Fibroblast of peridontal ligament (primary cell): ENCODE measurements around the gene CALN1.
"Not testable (repeated sequence)": the region's sequence is repeated elsewhere in the genome, so short reads cannot be mapped to it uniquely, and the experiment has no call there.

ENCODE experiments used
- DNase-seq: peaks from one replicate; pipeline ENCODE4 v3.0.0-alpha.2; 2010; ENCODE audit errors: extremely low read depth

CALN1 gene

DNA sequence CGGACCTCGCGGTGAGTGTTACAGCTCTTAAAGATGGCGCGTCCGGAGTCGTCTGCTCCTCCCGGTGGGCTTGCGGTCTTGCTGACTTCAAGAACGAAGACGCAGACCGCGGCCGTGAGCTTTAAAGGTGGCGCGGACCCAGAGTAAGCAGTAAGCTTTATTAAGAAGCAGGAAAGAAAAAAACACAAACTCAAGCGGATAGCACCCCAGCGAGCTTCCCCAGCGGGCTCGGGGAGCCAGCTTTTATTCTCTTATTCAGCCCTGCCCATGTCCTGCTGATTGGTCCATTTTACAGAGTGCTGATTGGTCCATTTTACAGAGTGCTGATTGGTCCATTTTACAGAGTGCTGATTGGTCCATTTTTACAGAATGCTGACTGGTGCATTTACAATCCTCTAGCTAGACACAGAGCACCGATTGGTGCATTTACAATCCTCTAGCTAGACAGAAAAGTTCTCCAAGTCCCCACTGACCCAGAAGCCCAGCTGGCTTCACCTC, at the start of gene CALN1:
TSS of gene CALN1 (minus strand) at position 218 of the 498 bp plus-strand sequence.
- not testable (repeated sequence) for DNase-seq

DNA sequence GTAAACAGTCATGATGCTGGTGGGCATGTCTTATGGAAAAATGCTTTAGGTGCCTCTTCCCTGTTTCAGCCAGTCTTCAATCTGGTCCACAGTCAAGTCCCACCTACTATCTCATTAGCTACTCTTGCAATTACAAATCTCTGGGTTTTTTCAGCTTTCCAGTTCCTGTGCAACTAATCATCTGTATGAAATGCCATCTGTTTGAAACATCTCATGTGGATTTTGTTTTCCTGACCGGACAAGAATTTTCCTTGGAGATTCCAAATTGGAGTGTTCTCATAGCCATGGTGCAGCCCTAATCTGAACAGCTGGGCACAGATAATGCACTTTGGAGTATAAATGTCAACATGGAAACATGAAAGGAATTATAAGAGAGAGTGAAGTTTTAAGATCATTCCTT, 41.3 kb upstream of the CALN1 start:
- DNase-seq: no peak

DNA sequence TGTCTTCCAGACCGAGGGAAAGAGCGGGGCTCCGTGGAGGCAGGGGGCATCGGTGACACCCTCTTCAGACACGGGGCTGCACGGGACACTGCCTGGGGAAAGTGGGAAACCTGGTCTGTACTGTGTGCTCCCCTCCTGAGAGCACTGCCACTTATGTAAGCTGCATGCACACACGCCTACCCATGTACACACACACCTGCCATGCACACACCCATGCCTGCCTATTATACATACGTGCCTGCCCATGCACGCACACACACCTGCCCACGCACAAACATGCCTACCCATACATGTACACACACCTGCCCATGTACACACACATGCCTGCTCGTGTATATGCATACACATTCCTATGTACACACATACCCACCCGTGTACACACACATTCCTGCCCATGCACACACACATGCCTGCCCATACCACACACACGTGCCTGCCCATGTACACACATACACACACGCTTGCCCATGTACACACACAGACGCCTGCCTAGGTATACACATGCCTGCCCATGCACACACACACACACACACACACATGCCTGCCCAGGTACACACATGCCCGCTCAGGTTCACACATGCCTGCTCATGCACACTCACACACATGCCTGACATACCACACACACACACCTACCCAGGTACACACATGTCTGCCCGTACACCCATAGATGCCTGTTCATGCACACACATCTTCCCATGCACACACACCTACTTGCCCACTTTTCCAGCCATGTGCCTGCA, 35.5 kb upstream of the CALN1 start:
- DNase-seq: no peak

DNA sequence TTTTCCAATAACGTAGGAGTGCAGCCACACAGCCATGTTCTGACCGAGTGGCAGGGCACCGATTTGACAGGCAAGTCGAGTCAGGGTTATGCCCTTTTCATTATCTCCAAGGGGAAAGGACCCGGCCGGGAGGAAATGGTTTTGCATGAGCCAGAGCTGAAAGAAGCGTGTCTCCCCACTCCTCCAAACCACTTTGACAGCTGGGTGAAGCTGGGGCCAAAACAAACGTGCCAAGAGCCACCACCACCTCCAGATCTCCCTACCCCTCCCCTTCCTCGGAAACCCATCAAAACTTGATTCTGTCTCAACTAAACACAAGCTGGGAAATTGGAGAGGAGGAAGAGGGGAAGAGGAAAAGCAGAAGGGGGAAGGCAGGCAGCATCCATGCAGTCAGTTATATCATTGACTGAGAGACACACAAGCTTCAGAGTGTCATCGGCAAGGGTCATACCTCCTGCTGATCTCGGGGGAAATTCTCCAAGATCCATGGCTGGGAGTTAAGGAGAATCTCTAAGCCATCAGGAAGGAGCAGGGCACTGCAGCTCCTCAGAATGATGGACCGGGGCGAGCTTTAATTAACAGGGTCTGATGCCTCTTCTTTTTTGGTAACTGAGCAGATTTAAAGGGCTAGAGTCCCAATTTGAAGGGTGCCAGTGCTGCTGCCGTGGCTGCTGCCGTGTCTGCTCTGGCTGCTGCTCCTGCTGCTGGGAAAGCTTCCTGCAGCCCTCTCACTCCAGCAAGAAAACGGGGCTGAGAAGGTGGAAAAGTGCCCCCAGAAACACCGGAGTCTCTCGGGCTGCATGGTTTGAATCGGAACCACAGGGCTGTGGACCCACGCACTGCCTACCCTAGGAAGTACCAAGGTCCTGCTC, 34.7 kb upstream of the CALN1 start:
- DNase-seq: no peak

DNA sequence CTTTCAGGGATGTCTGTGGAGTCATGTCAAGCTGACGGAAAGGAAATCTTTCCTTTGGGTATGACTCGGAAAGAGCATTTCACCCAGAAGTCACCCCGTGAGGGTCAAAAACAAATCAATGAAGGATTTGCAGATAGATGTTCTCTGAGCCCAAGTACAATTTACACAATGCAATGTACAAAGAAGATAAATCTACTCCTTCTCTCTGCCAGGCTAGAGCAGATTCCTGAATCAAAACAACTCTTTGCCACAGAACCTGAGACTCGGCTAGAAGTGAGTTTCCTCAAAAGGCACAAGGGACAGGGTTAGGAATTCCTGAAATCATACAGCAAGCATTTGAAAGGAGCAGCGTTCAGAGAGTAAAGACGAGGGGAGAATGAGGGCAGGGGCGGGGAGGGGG, 34.0 kb upstream of the CALN1 start:
- no peak for DNase-seq

DNA sequence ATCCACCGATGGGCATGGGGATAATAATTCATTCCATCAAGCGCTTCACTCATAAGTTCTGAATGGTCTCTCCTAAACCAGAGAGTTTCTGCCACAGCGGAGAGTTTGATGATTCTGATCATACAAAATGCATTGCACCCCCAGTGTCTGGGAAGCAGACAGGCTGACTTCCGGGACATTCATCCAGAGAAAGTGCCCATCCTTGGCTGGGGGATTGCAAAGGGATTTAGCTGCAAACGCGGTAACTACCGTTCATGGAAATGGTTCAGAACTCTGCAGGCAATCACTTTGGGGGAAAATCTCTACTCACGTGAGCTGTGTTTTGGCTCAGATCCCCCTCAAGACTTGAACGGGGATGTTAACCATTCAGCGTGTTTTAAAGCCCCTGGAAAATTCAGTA, 33.4 kb upstream of the CALN1 start:
- DNase-seq: no peak

DNA sequence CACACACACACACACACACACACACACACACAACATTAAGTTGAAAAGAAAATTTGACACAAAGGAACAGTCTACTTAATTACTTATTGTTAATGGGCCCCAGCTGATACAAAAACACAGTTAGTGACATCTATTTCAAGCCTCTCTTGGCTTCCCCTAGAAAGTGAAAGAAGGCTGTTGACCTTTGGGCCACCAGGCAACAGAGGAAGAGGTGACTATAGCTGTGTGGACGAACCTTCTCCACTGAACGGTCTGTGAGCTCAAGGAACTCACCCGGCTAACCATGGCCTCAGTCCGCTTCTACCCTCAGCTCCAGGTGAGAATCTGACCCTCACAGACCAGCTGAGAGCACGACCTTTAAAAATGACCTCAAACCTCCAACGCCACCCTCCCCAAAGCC, 32.9 kb upstream of the CALN1 start:
- DNase-seq: no peak

DNA sequence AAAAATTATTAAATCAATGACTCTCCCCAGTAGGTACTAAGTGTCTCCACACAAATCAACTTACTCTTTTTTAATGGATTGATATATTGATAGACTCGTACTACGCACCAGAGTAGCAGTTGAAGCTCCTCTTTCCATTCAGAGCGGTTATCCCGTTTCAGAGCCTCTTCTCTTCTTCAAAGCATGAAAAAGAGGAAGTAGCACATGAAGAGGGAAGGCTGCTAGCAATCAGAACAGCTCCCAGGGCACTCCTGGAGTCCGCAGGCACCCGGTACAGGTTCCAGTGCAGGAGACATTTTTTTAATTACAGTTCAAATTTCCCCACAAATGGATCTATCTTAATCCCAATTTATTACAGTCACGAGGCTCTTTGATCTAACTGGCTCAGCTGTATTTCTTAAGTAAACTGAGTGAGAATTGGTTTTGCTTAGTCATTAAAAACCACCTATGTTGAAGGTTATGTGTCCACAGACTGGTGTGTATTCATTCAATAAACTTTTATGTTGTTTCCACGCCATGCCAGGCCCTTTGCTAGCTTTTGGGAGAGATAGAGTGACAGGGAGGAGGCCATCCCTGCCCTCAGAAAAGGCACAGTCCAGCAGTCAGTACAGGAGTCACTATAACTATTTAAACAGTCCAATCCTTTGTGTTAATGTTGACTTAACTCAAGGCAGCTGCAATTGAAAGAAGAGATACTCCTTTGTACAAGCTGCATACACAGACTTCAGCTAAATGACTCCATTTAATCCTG, 32.1 kb upstream of the CALN1 start:
- no peak for DNase-seq

DNA sequence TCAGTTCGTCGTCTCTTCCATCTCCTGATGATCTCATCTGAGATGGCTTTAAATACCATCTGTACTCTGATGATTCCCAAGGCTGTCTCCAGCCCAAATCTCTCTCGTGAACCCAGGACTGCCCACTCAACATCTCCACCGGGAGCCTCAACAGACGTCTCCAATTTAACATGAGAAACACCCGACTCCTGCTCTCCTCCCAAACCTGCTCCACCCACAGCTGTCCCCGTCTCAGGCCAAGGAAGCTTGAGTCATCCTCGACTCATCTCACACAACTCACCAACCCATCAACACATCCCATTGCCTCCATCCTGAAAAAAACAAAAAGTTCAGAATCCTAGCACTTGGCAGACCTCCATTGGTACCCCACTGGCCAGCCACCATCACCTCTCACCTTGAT, 29.7 kb upstream of the CALN1 start:
- DNase-seq: no peak

DNA sequence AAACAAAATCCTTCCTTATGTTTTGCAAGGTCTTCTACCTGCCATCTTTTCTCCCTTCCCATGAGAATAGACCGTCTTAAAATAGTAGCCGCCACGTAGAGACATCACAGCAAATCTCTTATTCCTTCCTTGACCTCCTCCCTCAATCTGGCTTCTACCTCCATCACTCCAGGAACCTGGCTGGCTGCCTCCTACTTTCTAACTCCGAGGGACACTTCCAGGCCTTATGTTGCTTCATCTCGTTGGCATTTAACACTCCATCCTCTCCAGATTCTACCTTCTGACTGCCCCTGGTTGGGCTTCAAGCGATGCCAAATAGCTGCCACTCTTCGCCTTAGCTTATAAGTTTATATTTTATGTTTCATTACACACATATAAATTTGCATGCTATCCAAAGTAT, 26.4 kb upstream of the CALN1 start:
- DNase-seq: no peak

DNA sequence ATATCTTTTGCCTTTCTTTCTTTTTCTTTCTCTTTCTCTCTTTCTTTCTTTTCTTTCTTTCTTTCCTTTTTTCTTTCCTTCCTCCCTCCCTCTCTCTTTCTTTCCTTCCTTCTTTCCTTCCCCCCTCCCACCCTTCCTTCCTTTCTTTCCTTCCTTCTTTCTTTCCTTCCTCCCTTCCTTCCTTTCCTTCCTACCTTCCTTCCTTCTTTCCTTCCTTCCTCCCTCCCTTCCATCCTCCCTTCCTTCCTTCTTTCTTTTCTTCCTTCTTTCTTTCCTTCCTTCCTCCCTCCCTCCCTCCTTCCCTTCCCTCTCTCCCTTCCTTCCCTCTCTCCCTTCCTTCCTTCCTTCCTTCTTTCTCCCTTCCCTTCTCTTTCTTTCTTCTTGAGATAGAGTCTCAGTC, 25.5 kb upstream of the CALN1 start:
- DNase-seq: no peak

DNA sequence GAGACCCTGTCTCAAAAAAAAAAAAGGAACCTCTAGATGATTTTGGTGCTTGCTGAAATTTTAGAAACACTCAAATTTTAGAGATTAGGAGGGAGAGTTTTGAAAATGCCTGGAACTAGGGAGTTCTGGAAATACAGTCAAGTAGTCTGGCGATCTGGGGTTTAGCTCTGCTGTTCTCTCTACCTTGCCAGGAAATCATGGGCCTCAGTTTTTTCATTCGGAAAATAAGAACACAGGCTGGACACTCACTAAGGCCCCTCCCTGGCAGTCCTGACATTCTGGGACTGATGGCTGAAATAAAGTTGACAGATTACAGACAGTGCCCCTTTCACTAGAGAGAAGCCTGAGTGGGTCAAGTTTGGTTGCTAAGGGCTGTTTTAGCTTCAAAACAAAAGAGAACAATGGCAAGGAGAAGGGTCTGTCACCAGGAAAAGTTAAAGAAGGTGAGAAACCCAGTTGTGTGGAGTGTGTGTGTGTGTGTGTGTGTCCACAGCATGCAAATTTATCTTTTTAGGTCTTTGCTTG, 25.0 kb upstream of the CALN1 start:
- no peak for DNase-seq

DNA sequence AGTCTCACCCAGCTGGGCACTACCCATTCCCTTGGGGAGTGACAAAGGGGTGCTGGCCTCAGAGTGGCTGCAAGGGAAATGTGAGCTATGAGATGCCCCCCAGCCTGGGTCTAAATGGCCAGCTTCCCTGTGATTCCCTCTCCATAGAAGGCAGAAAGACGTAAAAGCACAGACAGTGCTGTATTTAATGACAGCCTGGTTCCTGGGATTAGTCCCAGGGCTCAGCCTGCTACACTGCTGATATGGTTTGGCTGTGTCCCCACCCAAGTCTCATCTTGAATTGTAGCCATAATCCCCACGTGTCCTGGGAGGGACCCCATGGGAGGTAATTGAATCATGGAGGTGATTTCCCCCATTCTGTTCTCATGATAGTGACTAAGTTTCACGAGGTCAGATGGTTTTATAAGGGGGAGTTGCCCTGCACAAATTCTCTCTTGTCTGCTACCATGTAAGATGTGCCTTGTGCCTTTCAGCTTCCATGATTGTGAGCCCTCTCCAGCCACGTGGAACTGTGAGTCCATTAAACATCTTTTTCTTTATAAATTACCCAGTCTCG, 23.9 kb upstream of the CALN1 start:
- no peak for DNase-seq

DNA sequence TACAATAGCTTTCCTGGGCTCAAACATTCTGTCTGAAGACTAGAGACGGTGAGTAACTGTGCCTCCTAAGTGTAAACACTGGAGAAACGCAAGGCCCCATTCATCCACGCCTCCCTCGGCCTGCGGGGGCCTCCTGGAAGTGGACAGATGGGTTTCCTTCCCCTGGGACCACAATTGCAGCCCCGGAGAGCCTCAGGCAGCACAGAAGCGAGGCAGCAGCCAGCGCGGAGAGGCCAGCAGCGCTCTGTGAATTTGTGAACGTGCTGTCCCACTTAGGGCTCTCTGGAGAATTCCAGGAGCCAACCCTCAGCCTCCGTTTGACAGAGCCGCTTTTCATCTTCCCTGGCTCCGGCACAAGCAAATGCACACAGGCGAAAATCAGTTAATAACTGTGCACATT, 23.2 kb upstream of the CALN1 start:
- DNase-seq: no peak

DNA sequence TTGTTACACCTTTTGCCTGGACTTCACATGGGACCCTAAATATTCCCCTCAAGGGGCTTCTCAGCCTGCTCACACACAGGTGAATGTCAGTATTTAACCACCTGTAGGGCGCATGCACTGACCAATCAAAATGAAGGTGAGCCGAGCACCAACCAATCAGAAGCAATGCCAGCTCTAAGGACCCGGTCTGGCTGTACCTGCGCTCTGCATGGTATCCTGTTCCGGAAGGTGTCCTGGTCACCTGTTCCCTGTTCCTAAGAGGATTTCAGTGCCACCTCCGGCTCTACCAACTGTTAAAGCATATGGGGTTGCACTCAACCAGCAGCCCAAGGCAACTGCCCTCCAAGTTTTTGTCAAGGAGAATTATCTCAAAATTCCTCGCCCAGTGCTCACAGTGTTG, 18.4 kb upstream of the CALN1 start:
- no peak for DNase-seq

DNA sequence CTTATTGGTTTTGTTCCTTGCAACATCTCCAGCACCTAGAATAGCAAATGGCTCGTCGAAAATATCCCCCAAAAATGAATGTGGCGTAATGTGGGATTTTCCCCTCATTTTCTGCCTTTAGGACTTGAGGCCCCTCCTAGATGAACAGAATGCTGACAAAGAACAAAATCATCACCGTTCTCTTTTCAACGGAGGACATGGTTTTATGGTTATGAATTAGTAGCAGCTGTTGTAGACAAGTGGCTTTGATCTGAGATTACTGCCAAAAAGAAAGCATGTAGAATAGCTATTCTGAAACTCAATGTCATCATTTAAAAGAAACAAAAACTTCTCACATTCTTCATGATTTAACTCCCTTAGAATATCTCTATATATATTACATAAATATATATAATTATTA, 17.2 kb upstream of the CALN1 start:
- DNase-seq: no peak

DNA sequence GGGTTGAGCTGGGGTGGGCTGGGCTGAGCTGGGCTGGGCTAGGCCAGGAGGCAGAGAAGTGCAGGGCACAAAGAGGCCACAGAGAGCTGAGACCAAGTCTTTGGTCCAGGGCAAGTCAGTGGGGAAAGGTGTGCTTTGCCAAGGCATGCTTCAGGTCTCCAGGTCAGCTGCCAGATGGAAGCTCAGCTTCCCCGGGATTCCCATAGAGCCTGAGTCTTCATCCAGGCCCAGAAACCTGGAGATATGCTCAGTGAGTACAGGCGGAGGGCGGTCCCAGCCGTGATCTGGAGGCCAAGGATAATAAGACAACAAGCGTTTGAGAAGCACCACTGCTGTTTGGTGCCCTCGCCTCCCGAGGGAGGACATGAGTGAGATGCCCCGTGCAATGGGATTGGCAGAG, 4.7 kb upstream of the CALN1 start:
- DNase-seq: no peak

DNA sequence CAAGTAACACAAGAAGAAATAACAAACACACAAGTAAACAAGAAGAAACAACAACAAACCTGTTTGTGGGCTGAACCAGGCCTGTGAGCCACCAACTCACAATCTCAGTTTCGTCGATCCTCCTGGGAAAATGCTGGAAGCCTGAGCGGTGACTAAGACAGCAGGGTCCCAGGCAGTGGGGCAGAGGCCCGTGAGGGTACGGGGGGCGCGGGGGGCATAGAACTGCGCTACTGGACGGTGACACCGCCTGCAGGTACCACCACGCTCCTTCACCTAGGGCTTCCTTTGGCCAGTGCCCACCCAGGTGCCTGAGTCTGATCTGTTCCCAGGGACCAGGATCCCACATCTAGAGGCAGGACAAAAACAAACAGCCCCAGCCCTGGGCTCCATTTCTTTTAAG, 3.4 kb upstream of the CALN1 start:
- no peak for DNase-seq

DNA sequence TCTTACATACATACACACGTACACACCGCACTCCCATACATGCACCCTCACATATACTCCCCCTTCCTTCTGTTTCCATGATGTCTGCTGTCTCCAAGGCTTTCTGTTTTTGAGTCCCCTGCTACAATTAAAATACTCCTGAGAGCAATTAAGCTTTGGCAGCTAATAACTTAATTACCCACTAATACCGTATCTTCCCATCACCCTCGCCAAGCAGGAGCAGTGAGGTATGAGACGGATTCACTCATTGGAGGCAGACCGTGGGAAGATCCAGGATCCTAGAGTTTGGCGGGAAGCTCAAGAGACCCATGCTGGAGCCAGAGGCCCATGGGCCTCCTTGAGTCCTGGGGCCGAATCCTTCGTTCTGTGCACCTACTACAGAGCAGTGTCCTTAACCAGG, 1.7 kb upstream of the CALN1 start:
- no peak for DNase-seq

DNA sequence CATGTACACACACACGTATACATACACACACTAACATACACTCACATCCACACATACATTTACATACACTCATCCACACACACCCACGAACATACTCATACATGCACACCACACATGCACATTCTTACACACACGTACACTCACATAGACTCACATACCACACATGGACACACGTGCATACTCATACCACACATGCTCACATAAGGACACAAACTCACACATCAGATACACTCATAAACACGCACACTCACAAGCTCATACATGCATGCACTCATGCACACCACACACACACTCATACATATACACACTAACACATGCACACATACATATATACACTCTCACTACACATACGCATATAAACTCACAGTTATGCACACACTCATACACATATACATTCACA, 1.2 kb upstream of the CALN1 start:
- no peak for DNase-seq

DNA sequence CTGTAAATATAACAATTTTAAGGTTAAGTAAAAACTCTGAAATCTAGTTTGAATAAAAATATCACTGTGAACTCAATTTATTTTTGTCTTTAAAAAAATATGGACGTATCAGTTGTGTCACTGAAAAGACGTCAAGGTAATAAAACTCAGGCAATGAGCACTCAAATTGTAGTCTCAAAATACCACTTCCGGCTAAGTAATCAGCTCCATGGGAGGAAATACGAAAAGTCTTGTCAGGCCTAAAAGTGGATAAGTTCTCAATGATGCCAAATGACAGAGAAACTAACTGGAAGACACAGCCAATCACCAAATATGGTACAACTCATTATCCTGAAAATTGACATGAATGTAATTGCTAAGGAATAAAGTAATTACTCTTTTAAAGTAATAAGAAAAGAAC, 719 bp downstream of the CALN1 start:
- DNase-seq: no peak

DNA sequence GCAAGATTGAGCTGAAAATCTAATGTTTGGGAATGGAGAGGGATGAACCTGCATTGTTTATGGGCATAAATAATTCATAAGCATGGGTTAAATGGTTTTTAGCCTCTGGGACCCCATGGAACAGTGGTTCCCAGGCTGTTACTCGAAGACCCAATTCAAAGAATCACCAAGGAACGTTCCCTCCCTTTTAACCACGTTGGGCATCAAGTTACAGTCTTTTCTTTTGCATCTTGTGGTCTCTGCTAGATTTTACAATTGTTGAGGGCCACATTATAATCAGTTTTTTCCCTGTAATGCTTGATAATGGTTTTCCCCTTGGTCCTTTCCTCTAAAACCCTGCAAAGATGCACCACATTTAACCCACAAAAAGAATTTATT, 2.5 kb downstream of the CALN1 start:
- no peak for DNase-seq
